GM19467 (cell line): ENCODE data around the gene OR51E1.

Experiments used
- ATAC-seq: cut with Tn5 transposase; IDR thresholded peaks from one replicate; pipeline ENCODE4 v1.9.1; 2021; ENCODE audit warnings: mild to moderate bottlenecking, moderate library complexity; ENCODE audit not compliant: unreplicated experiment

The OR51E1 gene

DNA sequence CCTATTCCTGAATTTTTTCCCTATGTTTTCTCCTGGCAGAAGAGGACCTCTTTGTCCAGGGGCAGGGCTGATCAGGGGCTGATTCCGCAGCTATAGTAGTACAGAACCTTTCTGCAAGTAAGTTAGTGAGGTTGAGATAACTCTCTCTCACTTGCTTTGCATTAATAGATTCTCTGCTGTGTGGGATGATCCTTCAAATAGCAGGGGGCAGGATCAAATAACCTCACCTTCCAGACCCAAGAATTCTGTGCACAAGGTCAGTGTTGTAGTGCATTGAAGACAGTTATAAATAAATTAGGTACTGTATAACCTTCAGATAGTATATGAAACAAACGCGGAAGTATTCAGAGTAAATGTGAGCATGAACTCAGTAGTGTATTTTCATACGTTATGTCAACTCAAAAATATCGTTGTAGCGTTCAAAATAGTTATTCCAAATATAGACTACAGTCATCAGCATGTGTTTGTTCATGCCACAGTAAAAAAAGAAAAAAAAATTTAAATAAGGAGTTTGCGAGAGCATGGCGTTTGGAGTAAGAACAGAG, 61.1 kb downstream of the OR51E1 start:
- no peak for ATAC-seq
